ENCODE results near the gene C4orf46. TPM values are rescaled to one million over a fixed set of nuclear protein-coding genes. Genes with fewer than 3 reads are reported as not detected.
A peak's percentile ranks its signal among the peaks of the same experiment; 100 is the strongest.
"Not testable (repeated sequence)": the region's sequence is repeated elsewhere in the genome, so short reads cannot be mapped to it uniquely, and the experiment has no call there.

C4orf46 gene
- total RNA-seq, 1 donor, result 12.3 TPM

GRCh38 chr4:158664806-158665205, 6.9 kb downstream of the C4orf46 start:
- H3K27ac ChIP-seq (ENCODE audit: low read depth, low read length), result no peak overlapping the region
- no peak overlapping the region for H2AFZ ChIP-seq (ENCODE audit: low read length)
- H3K4me2 ChIP-seq (ENCODE audit: insufficient read depth, low read length), result no peak overlapping the region
- no peaks in the 10 kb centered on the region for H4K20me1 ChIP-seq (ENCODE audit: insufficient read depth, low read length)
- H3K27me3 ChIP-seq (ENCODE audit: insufficient read depth, low read length), result no peaks in the 10 kb centered on the region
- H3K9me3 ChIP-seq (ENCODE audit: low read depth, low read length), result no peaks in the 10 kb centered on the region
- peak; percentile 35 for DNase-seq (ENCODE audit: insufficient read length, low spot score, missing footprints)
- no peak overlapping the region for H3K4me3 ChIP-seq (ENCODE audit: insufficient read depth, low read length)
- no peaks in the 10 kb centered on the region for H3K36me3 ChIP-seq (ENCODE audit: insufficient read depth, low read length)
- peaks cover 16% of the 10 kb centered on the region for H3K79me2 ChIP-seq (ENCODE audit: insufficient read depth, low read length)
- no peak for TF ChIP-seq CTCF (IDR thresholded peaks at IDR 0.05; ENCODE audit: extremely low read depth, low read depth, low read length)
- no peaks in the 10 kb centered on the region for H3K4me1 ChIP-seq (ENCODE audit: insufficient read depth, low read length)

- H3K27me3 ChIP-seq (ENCODE audit: insufficient read depth, low read length), result not testable (repeated sequence)
Observed at GRCh38 chr4:158663707-158664625, 7.7 kb downstream of the C4orf46 start.

GRCh38 chr4:158663255-158663654, 8.4 kb downstream of the C4orf46 start:
- H3K27ac ChIP-seq (ENCODE audit: low read depth, low read length); DNase-seq (ENCODE audit: insufficient read length, low spot score, missing footprints); H4K20me1 ChIP-seq (ENCODE audit: insufficient read depth, low read length); H3K4me2 ChIP-seq (ENCODE audit: insufficient read depth, low read length); H3K27me3 ChIP-seq (ENCODE audit: insufficient read depth, low read length); H3K4me3 ChIP-seq (ENCODE audit: insufficient read depth, low read length); H3K79me2 ChIP-seq (ENCODE audit: insufficient read depth, low read length); H3K4me1 ChIP-seq (ENCODE audit: insufficient read depth, low read length); H2AFZ ChIP-seq (ENCODE audit: low read length); H3K9me3 ChIP-seq (ENCODE audit: low read depth, low read length); H3K36me3 ChIP-seq (ENCODE audit: insufficient read depth, low read length): not testable (repeated sequence)

More at GRCh38 chr4:158663707-158664625, 7.7 kb downstream of the C4orf46 start:
- not testable (repeated sequence) for H3K36me3 ChIP-seq (ENCODE audit: insufficient read depth, low read length); DNase-seq (ENCODE audit: insufficient read length, low spot score, missing footprints); H3K9me3 ChIP-seq (ENCODE audit: low read depth, low read length); H3K4me3 ChIP-seq (ENCODE audit: insufficient read depth, low read length); H3K4me1 ChIP-seq (ENCODE audit: insufficient read depth, low read length); H3K79me2 ChIP-seq (ENCODE audit: insufficient read depth, low read length); H4K20me1 ChIP-seq (ENCODE audit: insufficient read depth, low read length); H2AFZ ChIP-seq (ENCODE audit: low read length); H3K27ac ChIP-seq (ENCODE audit: low read depth, low read length); H3K4me2 ChIP-seq (ENCODE audit: insufficient read depth, low read length)

GRCh38 chr4:158657291-158657690, 14.4 kb downstream of the C4orf46 start:
- Histone ChIP-seq H3K27me3 (ENCODE audit: insufficient read depth, low read length) (no peaks in the 10 kb centered on the region), H3K4me3 (ENCODE audit: insufficient read depth, low read length) (no peak overlapping the region), H3K4me2 (ENCODE audit: insufficient read depth, low read length) (no peak overlapping the region), H4K20me1 (ENCODE audit: insufficient read depth, low read length) (no peaks in the 10 kb centered on the region), H3K36me3 (ENCODE audit: insufficient read depth, low read length) (no peaks in the 10 kb centered on the region), H3K27ac (ENCODE audit: low read depth, low read length) (no peak overlapping the region), H2AFZ (ENCODE audit: low read length) (no peak overlapping the region), H3K9me3 (ENCODE audit: low read depth, low read length) (no peaks in the 10 kb centered on the region), H3K79me2 (ENCODE audit: insufficient read depth, low read length) (no peaks in the 10 kb centered on the region), H3K4me1 (ENCODE audit: insufficient read depth, low read length) (no peaks in the 10 kb centered on the region)
- no peak for TF ChIP-seq CTCF (IDR thresholded peaks at IDR 0.05; ENCODE audit: extremely low read depth, low read depth, low read length)
- no peak for DNase-seq (ENCODE audit: insufficient read length, low spot score, missing footprints)

GRCh38 chr4:158656439-158656838, 15.2 kb downstream of the C4orf46 start:
- no peak overlapping the region for H3K4me3 ChIP-seq (ENCODE audit: insufficient read depth, low read length)
- H4K20me1 ChIP-seq (ENCODE audit: insufficient read depth, low read length), result no peaks in the 10 kb centered on the region
- H3K4me2 ChIP-seq (ENCODE audit: insufficient read depth, low read length), result no peak overlapping the region
- no peaks in the 10 kb centered on the region for H3K27me3 ChIP-seq (ENCODE audit: insufficient read depth, low read length)
- H3K79me2 ChIP-seq (ENCODE audit: insufficient read depth, low read length), result no peaks in the 10 kb centered on the region
- H3K36me3 ChIP-seq (ENCODE audit: insufficient read depth, low read length), result no peaks in the 10 kb centered on the region
- DNase-seq (ENCODE audit: insufficient read length, low spot score, missing footprints), result no peak
- H3K4me1 ChIP-seq (ENCODE audit: insufficient read depth, low read length), result no peaks in the 10 kb centered on the region
- H3K9me3 ChIP-seq (ENCODE audit: low read depth, low read length), result no peaks in the 10 kb centered on the region
- no peak for TF ChIP-seq CTCF (IDR thresholded peaks at IDR 0.05; ENCODE audit: extremely low read depth, low read depth, low read length)
- no peak overlapping the region for H2AFZ ChIP-seq (ENCODE audit: low read length)
- no peak overlapping the region for H3K27ac ChIP-seq (ENCODE audit: low read depth, low read length)

All from osteoblast (primary cell).